SK-N-MC (cell line): ENCODE measurements around the gene MAP7.

ENCODE experiments used
- DNase-seq: peaks from one replicate; pipeline ENCODE4 v3.0.0-alpha.2; 2011; ENCODE audit warnings: low read depth, low spot score
- H3K27ac ChIP-seq: fragments of 200-600 bp; sonication (generic); 2 replicates; pipeline ENCODE4 v1.5.1; 2016; ENCODE audit warnings: mixed run types
- H3K36me3 ChIP-seq: fragments of 200-600 bp; sonication (generic); 2 replicates; pipeline ENCODE4 v1.6.1; 2017; ENCODE audit warnings: antibody characterized with exemption, low read length, mixed read lengths; ENCODE audit not compliant: insufficient read depth
- H3K4me3 ChIP-seq: fragments of 200-600 bp; sonication (generic); 2 replicates; pipeline ENCODE4 v1.5.1; 2016
- H3K9ac ChIP-seq: fragments of 200-600 bp; sonication (generic); 2 replicates; pipeline ENCODE4 v1.8.0; 2017; ENCODE audit warnings: mixed run types, mixed read lengths; ENCODE audit not compliant: insufficient read length
- H3K9me3 ChIP-seq: fragments of 200-600 bp; sonication (generic); 2 replicates; pipeline ENCODE4 v1.6.1; 2017; ENCODE audit warnings: low read depth, mild to moderate bottlenecking, antibody characterized with exemption, low read length, moderate library complexity, mixed read lengths
- EZH2 ChIP-seq: fragments of 200-600 bp; sonication (generic); IDR thresholded peaks from one replicate; pipeline ENCODE4 v1.6.1; 2017; ENCODE audit warnings: antibody characterized with exemption
- FOXP2 ChIP-seq: optimal IDR thresholded peaks from 2 replicates; pipeline ENCODE3; 2011; ENCODE audit warnings: mild to moderate bottlenecking, moderate library complexity; ENCODE audit not compliant: insufficient read depth; ENCODE audit errors: extremely low read length, control extremely low read depth
- POLR2AphosphoS5 ChIP-seq: IDR thresholded peaks from 2 replicates; pipeline ENCODE4 v1.6.1; 2012; ENCODE audit warnings: mild to moderate bottlenecking, low read depth, low read length, borderline replicate concordance

Gene MAP7

DNA sequence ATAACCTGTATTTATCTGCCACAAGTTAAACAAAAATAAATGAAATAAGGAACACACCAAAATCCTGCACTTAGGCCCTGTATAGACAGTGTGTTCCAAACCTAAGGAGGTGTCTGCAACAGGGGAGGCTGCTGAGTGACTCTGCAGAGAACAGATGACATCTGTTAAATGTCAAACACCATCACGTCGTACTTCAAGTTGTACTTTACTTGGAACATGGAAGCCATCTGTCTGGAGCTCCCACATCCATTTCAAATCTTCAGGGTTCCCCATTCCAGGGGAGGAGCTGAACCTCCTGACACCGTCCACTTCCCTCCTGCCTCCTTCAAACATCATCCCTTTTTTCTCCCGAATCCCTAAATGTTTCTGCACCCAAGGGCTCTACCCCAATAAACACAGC, 1.8 kb upstream of the MAP7 start:
- Histone ChIP-seq H3K9me3 (no peaks in the 10 kb centered on the region), H3K36me3 (peaks cover 3% of the 10 kb centered on the region; the same call in 1 of the 2 replicates), H3K27ac (no peak overlapping the region), H3K9ac (no peak overlapping the region), H3K4me3 (no peak overlapping the region)
- TF ChIP-seq EZH2 (no peak), POLR2AphosphoS5 (no peak), FOXP2 (no peak)
- DNase-seq = no peak

DNA sequence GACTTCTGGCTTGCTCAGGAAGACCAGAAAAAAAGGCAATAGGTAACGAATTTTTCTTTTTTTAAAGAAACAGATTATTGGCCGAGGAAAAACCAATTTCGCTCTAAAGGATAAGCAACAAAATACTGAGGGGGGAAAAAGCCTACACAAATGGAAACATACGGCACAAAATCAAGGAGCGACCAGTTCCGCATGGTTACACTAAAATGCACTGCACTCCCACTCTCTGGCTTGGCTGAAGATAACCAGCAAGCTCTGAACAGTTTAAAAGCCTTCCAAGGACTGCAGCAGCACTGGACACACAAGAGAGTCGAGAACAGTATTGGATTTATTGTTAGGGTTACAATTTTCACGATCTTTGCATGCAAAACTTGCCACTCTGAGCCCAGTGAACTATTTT, 881 bp upstream of the MAP7 start:
- H3K9ac ChIP-seq = no peak overlapping the region
- no peak for DNase-seq
- H3K36me3 ChIP-seq = no peaks in the 10 kb centered on the region; the same call in 1 of the 2 replicates
- no peak overlapping the region for H3K27ac ChIP-seq
- no peak for TF ChIP-seq POLR2AphosphoS5
- TF ChIP-seq FOXP2 = no peak
- TF ChIP-seq EZH2 = no peak
- H3K4me3 ChIP-seq = no peak overlapping the region
- H3K9me3 ChIP-seq = no peaks in the 10 kb centered on the region

DNA sequence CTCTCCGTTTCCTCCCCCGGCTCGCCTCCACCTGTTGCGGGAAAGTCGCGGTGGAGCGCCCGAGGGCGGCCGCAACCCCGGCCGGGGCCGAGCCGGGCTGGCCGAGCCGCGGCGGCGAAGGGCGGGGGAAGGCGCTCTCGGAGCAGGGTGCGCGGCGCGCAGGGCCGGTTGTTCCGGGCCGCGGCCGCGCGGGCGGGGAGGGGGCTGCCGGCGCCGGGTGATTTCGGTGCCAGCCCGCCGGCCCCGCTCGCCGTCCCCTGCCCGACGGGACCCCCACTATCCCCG, 235 bp downstream of the MAP7 start:
- no peak for DNase-seq
- TF ChIP-seq POLR2AphosphoS5 (no peak), FOXP2 (no peak), EZH2 (no peak)
- Histone ChIP-seq H3K9ac (peak overlapping the region; percentile 18), H3K9me3 (no peaks in the 10 kb centered on the region), H3K4me3 (peak overlapping the region; percentile 88), H3K27ac (no peak overlapping the region), H3K36me3 (no peaks in the 10 kb centered on the region; the same call in 1 of the 2 replicates)

DNA sequence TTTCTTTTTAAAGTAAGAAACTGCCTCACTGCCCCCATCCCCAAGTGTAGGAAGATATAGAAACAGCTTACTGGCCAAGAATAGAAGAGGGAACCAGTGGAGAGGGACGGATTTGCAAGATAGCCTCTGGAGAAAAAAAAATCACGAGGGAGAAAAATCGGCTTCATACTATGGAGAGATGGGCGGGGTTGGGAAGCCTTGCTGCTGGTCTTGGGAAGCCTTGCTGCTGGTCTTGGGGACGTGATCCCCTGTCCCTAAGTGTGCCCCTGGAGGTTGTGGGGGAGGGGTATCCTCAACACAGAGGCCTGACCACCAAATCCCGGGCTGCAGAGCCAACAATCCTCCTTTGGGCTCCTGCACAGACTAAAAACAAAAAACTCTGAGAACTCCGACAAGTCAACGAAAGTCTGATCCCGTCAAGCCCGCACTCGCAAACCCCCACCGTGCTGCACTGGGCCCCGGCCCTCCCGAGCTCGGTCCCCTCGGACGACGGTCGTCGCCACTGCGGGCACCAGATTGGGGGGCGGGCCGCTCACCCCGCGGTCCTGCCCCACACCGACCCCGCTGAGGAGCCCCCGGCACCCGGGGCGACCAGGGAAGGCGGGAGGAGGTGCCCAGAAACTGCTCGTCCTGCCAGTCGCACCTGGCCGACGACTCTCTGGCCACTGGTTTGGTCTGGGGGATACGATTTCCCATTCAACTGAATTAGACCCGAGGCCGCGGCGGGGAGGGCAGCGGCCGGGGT, 750 bp downstream of the MAP7 start:
- no peak overlapping the region for H3K27ac ChIP-seq

DNA sequence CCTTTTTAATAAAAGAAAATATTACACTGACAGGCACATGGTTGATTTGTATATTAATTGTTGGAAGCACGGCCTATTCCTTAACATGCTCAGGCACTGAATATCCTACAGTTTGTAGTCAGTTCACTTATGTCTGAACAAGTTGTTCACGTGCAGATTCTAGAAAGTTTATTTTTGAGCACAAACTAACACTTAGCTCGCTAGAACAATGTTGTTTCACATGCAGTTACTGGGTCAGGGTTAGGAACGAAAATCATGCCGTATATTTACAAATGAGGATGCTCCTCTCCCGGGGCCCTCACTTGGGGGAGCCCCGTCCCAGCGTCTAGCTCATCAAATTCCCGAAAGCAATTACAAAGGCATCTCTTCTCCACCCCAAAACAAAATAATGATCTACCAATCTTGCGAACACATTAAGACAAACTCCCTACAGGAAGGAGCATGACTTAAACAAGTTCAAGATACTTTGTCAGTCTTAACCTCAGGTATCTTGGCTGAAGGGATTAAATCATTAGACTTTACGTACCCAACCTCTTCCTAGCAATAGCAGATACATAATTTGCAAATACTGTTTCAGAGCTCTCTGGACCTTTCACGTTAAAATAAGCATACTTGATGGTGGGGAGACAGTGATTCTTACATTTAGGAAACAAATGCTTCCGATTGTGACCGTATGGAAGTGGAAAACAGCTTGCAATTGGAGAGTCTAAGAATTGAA, 1.5 kb downstream of the MAP7 start:
- TF ChIP-seq POLR2AphosphoS5 (no peak), FOXP2 (no peak), EZH2 (no peak)
- no peaks in the 10 kb centered on the region for H3K36me3 ChIP-seq
- H3K9me3 ChIP-seq = no peaks in the 10 kb centered on the region
- no peak overlapping the region for H3K9ac ChIP-seq
- no peak overlapping the region for H3K27ac ChIP-seq
- H3K4me3 ChIP-seq = no peak overlapping the region
- DNase-seq = no peak

More for the DNA sequence above, 750 bp downstream of the MAP7 start:
- Histone ChIP-seq H3K9ac (peak overlapping the region; percentile 18), H3K9me3 (no peaks in the 10 kb centered on the region), H3K36me3 (no peaks in the 10 kb centered on the region), H3K4me3 (peak overlapping the region; percentile 88)
- DNase-seq = no peak
- TF ChIP-seq EZH2 (no peak), FOXP2 (no peak), POLR2AphosphoS5 (no peak)

DNA sequence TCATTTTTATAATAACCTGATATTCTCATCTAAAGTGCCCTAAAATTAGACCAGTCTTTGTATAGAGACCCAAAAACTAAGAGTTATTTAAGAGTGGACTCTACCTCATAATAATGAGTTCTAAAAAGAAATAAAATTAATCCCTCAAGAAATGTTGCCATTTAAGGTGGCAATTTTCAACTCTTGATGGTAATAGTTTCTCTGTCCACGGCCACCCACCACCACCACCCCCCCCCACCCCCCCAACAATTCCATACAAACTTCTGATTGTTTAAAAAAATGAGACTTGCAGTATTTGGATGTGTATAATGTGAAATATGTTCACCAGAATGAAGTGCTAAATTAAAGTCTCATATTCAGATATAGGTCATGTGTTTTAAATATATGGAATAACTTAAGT, 2.4 kb downstream of the MAP7 start:
- no peak overlapping the region for H3K9ac ChIP-seq
- TF ChIP-seq FOXP2 (no peak), POLR2AphosphoS5 (no peak), EZH2 (no peak)
- no peak for DNase-seq
- no peaks in the 10 kb centered on the region for H3K36me3 ChIP-seq
- H3K27ac ChIP-seq = no peak overlapping the region
- H3K9me3 ChIP-seq = no peaks in the 10 kb centered on the region
- H3K4me3 ChIP-seq = no peak overlapping the region

DNA sequence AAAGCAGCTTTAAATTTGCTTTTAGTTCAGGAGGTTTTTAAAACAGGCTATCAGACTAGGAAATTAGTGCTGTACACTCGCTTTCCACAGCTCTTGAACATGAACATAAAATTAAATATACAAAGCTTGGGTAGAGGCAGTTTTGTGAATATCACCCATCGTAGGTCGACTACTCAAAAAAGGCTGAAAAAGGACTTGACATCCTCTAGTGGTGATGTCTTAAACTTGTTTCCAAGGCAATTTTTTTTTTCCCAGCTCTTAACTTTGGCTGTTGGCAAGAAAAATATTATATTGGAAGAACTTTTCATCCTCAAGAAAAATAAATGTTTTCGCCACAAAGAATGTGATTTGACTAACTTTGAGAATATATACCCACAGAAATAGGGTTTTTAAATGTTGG, 2.9 kb downstream of the MAP7 start:
- H3K9me3 ChIP-seq = no peaks in the 10 kb centered on the region
- no peak for TF ChIP-seq FOXP2
- TF ChIP-seq EZH2 = no peak
- no peak for TF ChIP-seq POLR2AphosphoS5
- no peak overlapping the region for H3K27ac ChIP-seq
- H3K9ac ChIP-seq = no peak overlapping the region
- no peak overlapping the region for H3K4me3 ChIP-seq
- DNase-seq = no peak
- H3K36me3 ChIP-seq = no peaks in the 10 kb centered on the region

DNA sequence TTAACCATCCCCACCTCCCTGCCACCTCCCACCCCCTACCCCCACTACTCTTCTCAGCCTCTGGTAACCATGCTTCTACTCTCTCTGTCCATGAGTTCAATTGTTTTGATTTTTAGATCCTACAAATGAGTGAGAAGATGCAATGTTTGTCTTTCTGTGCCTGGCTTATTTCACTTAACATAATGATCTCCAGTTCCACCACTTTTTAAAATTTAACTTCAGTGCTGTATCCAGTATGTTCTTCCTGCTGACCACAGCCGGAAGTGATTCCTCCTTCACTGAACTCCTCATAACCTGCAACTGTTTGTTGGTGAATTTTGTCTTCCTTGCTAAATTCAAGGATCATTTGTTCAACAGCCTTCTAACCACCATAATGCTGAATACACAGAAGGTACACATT, 3.9 kb downstream of the MAP7 start:
- TF ChIP-seq EZH2 (no peak), POLR2AphosphoS5 (no peak), FOXP2 (no peak)
- Histone ChIP-seq H3K9me3 (no peaks in the 10 kb centered on the region), H3K36me3 (no peaks in the 10 kb centered on the region), H3K9ac (no peak overlapping the region), H3K4me3 (no peak overlapping the region), H3K27ac (no peak overlapping the region)
- DNase-seq = no peak
